HL-60/S4 treated with phorbol 12-myristate 13-acetate at 8.2 ng/mL for 4 days and 3 days (cell line): ENCODE data around the gene MMEL1.
"Not testable (repeated sequence)": the region's sequence is repeated elsewhere in the genome, so short reads cannot be mapped to it uniquely, and the experiment has no call there.

Experiments
- in situ Hi-C: fragments of 300-500 bp; cut with MboI; formaldehyde crosslinking; loops from 2 replicates; pipeline ENCODE4 v1.15.0; 2022; ENCODE audit warnings: low sequenced_read_pairs

Gene MMEL1

DNA sequence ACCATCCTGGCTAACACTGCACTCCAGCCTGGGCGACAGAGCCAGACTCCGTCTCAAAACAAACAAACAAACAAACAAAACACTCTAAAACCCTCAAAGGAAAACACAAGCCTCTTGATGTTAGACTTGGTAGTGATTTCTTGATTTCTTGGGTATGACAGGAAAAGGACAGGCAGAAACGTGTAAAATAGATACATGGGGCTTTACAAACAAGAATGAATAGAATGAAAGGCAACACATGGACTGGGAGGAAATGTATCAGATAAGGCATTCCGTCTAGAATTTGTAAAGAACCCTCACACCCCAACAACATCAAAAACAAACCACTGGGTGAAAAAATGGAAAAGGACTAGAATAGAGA, 54.1 kb downstream of the MMEL1 start:
- in situ Hi-C loops = no loop called here

DNA sequence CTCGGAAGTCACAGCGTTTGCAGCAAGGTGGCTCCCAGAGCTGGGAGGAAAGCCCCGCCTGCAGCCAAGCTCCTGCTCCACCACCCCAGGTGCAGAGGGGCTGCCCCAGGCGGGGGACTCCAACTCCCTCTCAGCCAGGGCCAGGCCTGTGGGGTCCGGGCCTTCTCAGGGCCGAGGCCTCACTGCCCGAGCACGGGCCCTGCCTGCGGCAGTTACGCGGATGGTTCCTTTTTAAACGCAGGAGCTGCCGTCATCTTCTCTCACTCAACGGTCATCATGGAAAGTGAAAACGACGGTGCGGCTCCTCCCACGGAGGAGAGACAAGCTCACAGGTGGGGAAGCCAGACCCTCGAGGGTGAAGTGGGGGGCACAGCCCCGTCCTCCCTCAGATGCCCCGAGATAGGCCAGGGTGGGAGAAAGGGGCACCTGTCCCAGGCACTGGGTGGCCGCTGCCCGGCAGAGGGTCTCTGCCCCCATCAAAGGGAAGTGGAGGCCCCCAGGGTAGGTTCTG, 55.2 kb downstream of the MMEL1 start:
- in situ Hi-C loops = not testable (repeated sequence)

GRCh38 chr1:2575801-2576663, 56.8 kb downstream of the MMEL1 start:
- in situ Hi-C loops = no loop called here

- in situ Hi-C loops = no loop called here
Measured at GRCh38 chr1:2574350-2574749, 58.5 kb downstream of the MMEL1 start.

- in situ Hi-C loops = no loop called here
Measured at GRCh38 chr1:2573250-2573920, 59.4 kb downstream of the MMEL1 start.

DNA sequence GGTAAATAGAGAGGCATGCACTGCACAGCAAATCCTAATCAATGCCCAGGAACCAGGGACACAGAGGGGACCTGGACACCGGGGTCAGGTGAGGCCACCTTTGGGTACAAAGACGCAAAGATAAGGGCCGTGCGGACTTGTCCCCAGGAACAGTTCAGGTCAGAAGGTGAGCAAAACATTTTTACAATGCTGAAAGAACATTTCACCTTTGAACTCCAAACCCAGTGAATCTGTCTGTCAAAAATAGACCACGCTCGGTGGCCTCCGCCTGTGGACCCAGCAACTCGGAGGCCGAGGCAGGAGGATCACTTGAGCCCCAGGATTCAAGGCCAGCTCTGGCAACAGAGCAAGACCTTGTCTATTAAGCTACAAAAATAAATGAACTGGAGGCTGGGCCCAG, 61.5 kb downstream of the MMEL1 start:
- in situ Hi-C loops = no loop called here

DNA sequence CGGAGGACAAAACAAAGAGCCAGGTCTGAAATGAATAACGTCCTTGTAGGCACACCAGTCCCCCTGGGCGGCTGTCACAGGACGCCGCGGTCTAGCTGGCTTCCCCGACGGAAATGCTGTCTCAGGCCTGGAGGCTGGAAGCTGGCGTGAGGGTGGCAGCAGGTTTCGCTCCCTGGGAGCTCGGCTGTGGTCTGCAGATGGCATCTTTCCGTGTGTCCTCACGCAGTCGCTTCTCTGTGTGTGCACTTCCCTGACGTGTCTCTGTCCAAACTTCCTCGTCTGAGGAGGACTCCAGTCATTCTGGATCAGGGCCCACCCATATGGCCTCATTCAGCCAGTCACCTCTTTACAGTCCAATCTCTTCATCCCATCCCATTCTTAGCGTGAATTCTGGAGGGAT, 62.5 kb downstream of the MMEL1 start:
- in situ Hi-C loops = no loop called here

- in situ Hi-C loops = not testable (repeated sequence)
Measured at GRCh38 chr1:2569703-2570102, 63.1 kb downstream of the MMEL1 start.

DNA sequence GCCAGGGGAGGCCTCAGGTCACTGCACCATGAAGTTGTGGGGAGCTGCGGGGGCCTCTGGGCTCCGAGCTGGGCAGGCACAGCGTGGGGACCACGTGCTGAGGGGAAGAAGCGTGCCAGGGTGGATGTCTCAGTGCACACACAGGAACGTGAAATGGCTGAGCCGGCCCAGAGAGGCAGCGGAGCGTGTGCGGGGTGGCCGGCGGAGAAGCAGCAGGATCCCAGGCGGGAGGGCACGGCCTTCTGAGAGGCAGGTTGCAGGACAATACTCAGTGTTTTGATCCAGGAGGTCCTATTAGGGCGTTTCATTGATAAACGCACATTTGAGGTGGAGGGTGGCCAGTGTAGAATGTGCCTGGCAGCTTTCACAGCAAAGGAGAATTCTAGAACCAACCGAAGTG, 63.8 kb downstream of the MMEL1 start:
- in situ Hi-C loops = no loop called here

- in situ Hi-C loops = not testable (repeated sequence)
Measured at GRCh38 chr1:2568187-2568816, 64.5 kb downstream of the MMEL1 start.

- in situ Hi-C loops = no loop called here
Measured at GRCh38 chr1:2567083-2567679, 65.6 kb downstream of the MMEL1 start.

DNA sequence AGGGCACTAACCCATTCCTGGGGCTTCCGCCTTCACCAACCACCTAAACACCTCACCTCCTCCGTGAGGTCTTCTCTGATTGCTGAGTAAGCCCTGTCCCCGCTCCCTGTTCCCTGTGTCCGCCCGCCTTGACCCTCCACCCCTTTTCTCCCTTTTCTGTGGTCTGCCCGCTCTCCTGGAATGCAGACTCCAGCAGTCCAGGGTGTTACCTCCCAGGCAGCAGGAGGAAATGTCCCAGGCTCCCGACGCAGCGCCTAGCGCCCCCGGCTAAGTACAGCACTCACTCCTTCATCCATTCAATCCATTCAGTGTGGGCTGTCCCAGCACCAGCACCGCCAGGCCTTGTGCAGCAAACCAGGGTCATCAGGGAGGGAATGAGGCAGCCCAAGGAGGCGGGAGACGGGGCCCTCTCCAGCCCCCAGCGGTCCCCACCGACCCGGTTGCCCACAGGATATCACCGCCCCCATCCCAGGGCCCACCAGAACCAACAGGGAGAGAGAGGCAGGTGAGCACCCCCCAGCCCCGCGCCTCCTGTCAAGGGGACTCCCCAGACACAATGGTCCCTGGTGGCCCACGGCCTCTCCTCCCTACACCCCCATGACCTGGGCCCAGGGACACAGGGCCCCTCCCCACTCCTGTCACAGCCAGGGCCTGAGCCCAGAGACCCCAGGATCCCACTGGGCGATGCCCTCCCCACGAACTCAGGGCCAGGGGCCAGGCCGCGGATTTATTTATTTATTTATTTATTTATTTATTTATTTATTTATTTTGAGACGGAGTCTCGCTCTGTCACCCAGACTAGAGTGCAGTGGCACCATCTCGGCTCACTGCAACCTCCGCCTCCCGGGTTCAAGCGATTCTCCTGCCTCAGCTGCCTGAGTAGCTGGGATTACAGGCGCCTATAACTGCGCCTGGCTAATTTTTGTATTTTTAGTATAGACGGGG, 66.4 kb downstream of the MMEL1 start:
- in situ Hi-C loops = no loop called here

GRCh38 chr1:2564815-2565374, 67.9 kb downstream of the MMEL1 start:
- in situ Hi-C loops = no loop called here

- in situ Hi-C loops = no loop called here
Measured at GRCh38 chr1:2564006-2564814, 68.6 kb downstream of the MMEL1 start.

DNA sequence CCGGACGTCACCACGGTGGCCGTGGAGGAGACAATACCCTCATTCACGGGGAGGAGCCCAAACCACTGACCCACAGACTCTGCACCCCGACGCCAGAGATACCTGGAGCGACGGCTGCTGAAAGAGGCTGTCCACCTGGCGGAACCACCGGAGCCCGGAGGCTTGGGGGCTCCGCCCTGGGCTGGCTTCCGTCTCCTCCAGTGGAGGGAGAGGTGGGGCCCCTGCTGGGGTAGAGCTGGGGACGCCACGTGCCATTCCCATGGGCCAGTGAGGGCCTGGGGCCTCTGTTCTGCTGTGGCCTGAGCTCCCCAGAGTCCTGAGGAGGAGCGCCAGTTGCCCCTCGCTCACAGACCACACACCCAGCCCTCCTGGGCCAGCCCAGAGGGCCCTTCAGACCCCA, 69.6 kb downstream of the MMEL1 start:
- in situ Hi-C loops = no loop called here

DNA sequence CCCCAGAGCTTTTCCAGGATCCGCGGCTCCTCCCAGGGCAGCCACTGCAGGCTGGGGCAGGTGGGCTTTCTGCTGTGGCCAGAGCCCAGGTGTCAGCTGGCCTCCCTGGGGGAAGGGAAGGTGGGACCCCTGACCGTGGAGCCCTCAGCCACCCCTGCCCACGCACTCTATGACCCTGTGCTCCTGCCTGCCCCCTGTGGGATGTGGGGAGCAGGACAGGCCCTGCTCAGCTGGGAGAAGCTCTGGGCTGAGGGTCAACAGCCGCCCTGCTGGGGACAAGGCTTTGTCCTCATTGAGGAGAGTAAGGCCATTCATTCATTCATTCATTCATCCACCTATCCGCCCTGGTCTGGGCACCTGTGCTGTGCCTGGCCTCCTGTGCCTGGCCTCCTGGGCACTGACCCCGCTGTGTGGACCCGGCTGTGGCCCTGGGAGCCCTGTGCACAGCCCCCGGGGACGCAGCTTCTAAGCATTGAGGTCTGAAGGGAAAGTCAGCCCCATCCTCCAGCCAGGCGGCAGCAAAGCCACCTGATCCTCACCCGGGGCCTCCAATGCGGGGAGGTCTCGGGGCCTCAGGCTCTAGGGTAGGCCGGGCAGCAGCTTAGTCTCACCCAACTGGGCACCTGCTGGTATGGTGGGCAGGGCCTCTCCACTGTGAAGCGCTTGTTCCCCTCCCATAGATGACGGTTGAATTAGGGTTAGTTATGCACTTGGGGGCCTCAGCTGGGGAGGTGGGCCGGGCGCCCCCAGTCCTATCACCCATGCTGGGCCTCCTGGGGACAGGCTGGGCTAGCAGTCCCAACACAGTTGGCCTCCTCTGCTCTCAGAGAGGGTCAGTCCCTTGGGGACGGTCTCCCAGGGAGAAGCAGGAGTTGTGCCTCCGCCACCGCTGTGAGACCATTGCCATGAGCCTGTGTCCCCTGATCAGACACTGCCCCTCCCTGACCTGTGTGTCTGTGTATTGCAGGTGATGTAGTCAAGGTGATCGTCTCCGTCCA, 70.6 kb downstream of the MMEL1 start:
- in situ Hi-C loops = no loop called here

DNA sequence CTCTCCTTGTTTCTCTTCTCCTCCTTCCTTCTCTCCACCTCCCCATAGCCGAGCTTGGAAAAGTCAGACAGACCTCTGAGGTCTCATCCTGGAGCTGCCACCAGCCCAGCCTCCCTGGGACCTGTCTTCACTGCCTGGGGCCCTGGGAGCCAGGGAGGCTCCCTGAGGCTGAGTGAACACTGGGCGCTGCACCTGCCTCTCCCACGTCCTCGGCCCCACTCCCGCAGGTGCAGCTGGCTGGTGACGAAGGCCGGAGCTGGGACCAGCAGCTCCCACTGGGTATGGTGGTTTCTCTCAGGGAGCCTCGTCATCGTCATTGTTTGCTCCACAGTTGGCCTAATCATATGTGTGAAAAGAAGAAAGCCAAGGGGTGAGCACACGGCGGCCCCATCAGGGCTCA, 71.4 kb downstream of the MMEL1 start:
- in situ Hi-C loops = no loop called here
